SU-DHL-6 (cell line): ENCODE data around the gene QTRT2.

ENCODE experiments used
- H2AFZ ChIP-seq: fragments of 200-600 bp; sonication (generic); 2 replicates; pipeline ENCODE4 v1.6.1; 2014; ENCODE audit warnings: low read depth, mild to moderate bottlenecking, moderate library complexity, mixed read lengths, antibody characterized with exemption, low read length; ENCODE audit not compliant: severe bottlenecking
- H3F3A ChIP-seq: fragments of 200-600 bp; shearing (Covaris generic); 2 replicates; pipeline ENCODE4 v1.6.0; 2016; ENCODE audit warnings: antibody characterized with exemption, mild to moderate bottlenecking; ENCODE audit not compliant: insufficient read depth
- H3K27ac ChIP-seq: fragments of 200-600 bp; sonication (generic); 2 replicates; pipeline ENCODE4 v1.5.1; 2016; ENCODE audit warnings: low read depth, mild to moderate bottlenecking, low read length, moderate library complexity, mixed read lengths
- H3K27me3 ChIP-seq: fragments of 200-600 bp; sonication (generic), shearing (Covaris generic); 2 replicates; pipeline ENCODE4 v1.6.0; 2014; ENCODE audit warnings: mild to moderate bottlenecking, low read length
- H3K36me3 ChIP-seq: fragments of 200-600 bp; sonication (generic); 2 replicates; pipeline ENCODE4 v1.6.1; 2014; ENCODE audit warnings: mild to moderate bottlenecking, low read length, mixed read lengths
- H3K4me2 ChIP-seq: fragments of 300-600, 200-600 bp; shearing (Covaris generic), sonication (generic); 2 replicates; pipeline ENCODE4 v1.6.0; 2014; ENCODE audit warnings: low read length, low read depth, mild to moderate bottlenecking; ENCODE audit not compliant: poor library complexity, severe bottlenecking
- H3K4me3 ChIP-seq: fragments of 200-600 bp; sonication (generic); 2 replicates; pipeline ENCODE4 v1.5.1; 2014; ENCODE audit warnings: antibody characterized with exemption, low read length, mild to moderate bottlenecking, mixed read lengths; ENCODE audit not compliant: insufficient read depth, poor library complexity, severe bottlenecking
- H3K79me2 ChIP-seq: fragments of 200-600 bp; sonication (generic); 2 replicates; pipeline ENCODE4 v1.6.1; 2014; ENCODE audit warnings: mild to moderate bottlenecking, low read length, moderate library complexity; ENCODE audit not compliant: insufficient read depth
- H3K9ac ChIP-seq: fragments of 200-600 bp; sonication (generic); 2 replicates; pipeline ENCODE4 v1.7.0; 2014; ENCODE audit warnings: mild to moderate bottlenecking, low read length
- H3K9me2 ChIP-seq: fragments of 200-600 bp; sonication (generic); replicated peaks from 2 replicates; pipeline ENCODE4 v1.6.1; 2014; ENCODE audit warnings: low read length; ENCODE audit not compliant: insufficient read depth
- H3K9me3 ChIP-seq: fragments of 200-600 bp; sonication (generic); 2 replicates; pipeline ENCODE4 v1.6.1; 2014; ENCODE audit warnings: low read length, mixed read lengths; ENCODE audit not compliant: insufficient read depth
- H4K20me1 ChIP-seq: fragments of 200-600 bp; sonication (generic); 2 replicates; pipeline ENCODE4 v1.6.1; 2014; ENCODE audit warnings: low read depth, mild to moderate bottlenecking, antibody characterized with exemption, low read length, moderate library complexity, mixed read lengths
- CTCF ChIP-seq: fragments of 200-600 bp; sonication (generic); IDR thresholded peaks from one replicate; pipeline ENCODE4 v1.5.1; 2017; ENCODE audit warnings: antibody characterized with exemption, mild to moderate bottlenecking, low read length, moderate library complexity; ENCODE audit not compliant: insufficient read depth, poor library complexity, severe bottlenecking
- EZH2phosphoT487 ChIP-seq: fragments of 200-600 bp; sonication (generic), shearing (Covaris generic); conservative IDR thresholded peaks from 2 replicates; pipeline ENCODE4 v1.6.1; 2018; ENCODE audit warnings: mild to moderate bottlenecking, antibody characterized with exemption, low read length, moderate library complexity, mixed read lengths

QTRT2 gene

GRCh38 chr3:114019486-114019885 is 37.1 kb upstream of the QTRT2 start:
- Histone ChIP-seq H3K4me2 (no peak overlapping the region), H3K27ac (no peak overlapping the region), H3K9ac (no peak overlapping the region), H3K27me3 (no peaks in the 10 kb centered on the region), H4K20me1 (no peaks in the 10 kb centered on the region), H3F3A (no peaks in the 10 kb centered on the region), H3K9me2 (no peaks in the 10 kb centered on the region), H2AFZ (no peak overlapping the region), H3K36me3 (no peaks in the 10 kb centered on the region), H3K9me3 (no peaks in the 10 kb centered on the region), H3K79me2 (no peaks in the 10 kb centered on the region), H3K4me3 (no peak overlapping the region)
- TF ChIP-seq EZH2phosphoT487 (no peak), CTCF (no peak)

- Histone ChIP-seq H3K9me2 (no peaks in the 10 kb centered on the region), H3K4me2 (no peak overlapping the region), H3K9me3 (no peaks in the 10 kb centered on the region), H3K4me3 (no peak overlapping the region), H3K36me3 (no peaks in the 10 kb centered on the region), H4K20me1 (no peaks in the 10 kb centered on the region), H3K27me3 (no peaks in the 10 kb centered on the region), H3F3A (no peaks in the 10 kb centered on the region), H3K79me2 (no peaks in the 10 kb centered on the region), H3K27ac (no peak overlapping the region), H2AFZ (no peak overlapping the region), H3K9ac (no peak overlapping the region)
- TF ChIP-seq EZH2phosphoT487, result no peak
- TF ChIP-seq CTCF, result no peak
Observed at GRCh38 chr3:114020907-114021306, 35.6 kb upstream of the QTRT2 start.

- Histone ChIP-seq H3K36me3 (no peaks in the 10 kb centered on the region), H3K27me3 (no peaks in the 10 kb centered on the region), H3K4me3 (no peak overlapping the region), H3K27ac (no peak overlapping the region), H3K79me2 (no peaks in the 10 kb centered on the region), H3K9me3 (no peaks in the 10 kb centered on the region), H3K9me2 (no peaks in the 10 kb centered on the region), H3K4me2 (no peak overlapping the region), H4K20me1 (no peaks in the 10 kb centered on the region), H3F3A (no peaks in the 10 kb centered on the region), H3K9ac (no peak overlapping the region), H2AFZ (no peak overlapping the region)
- TF ChIP-seq CTCF (no peak), EZH2phosphoT487 (no peak)
Observed at GRCh38 chr3:114022145-114022802, 34.3 kb upstream of the QTRT2 start.
